ENCODE results near the gene PAQR9. TPM values are rescaled to one million over a fixed set of nuclear protein-coding genes. Genes with fewer than 3 reads are reported as not detected.

PAQR9 gene
- polyA plus RNA-seq, 4 donors: not detected

DNA sequence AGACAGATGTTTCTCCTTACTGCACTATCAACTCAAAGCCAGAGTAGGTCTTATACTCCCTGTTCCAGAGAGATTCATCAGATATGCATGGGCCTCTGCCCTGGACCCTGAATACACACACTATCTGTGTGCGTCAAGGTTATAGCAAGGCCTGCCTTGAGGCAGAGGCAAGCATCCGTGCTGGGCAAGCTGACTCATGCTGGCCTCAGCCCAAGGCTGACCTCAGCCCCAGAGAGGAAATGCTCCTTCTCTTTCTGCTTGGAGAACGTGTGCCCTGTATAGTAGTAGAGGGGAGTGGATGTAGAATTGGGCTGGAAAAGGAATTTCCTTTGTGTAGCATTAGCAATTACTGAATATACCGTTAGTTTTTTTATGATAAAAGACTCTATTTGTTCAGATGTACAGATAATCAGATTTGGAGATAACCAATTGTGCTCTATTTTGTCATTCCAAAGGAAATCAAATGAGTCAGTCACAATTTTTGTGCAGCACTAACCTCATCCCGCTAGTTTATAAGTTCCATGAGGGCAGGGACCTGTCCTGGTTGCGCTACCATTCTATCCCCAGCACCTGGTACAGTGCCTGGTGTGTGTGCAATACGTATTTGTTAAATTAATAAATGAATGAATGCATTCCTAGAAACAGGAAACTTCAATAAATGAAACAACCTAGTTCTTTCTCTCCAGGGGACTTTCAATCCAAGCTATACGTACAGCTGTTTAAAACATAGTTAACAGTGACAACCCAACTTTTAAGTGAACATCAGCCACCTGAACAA, 13.3 kb upstream of the PAQR9 start:
- Histone ChIP-seq H3K36me3 (ENCODE audit: control insufficient read depth in 3 of 3, insufficient read depth in 2 of 3, low read depth in 1 of 3, low read length in 3 of 3) (no peaks in the 10 kb centered on the region), H3K9me3 (ENCODE audit: control insufficient read depth in 2 of 2, insufficient read depth in 1 of 2, low read depth in 1 of 2, low read length in 1 of 2) (no peaks in the 10 kb centered on the region), H3K27me3 (ENCODE audit: control insufficient read depth in 3 of 3, insufficient read depth in 3 of 3, low read length in 3 of 3) (peaks cover 0 to 24% (median 0%) of the 10 kb centered on the region in 3 donors), H3K4me3 (ENCODE audit: low read depth in 1 of 3, low read length in 3 of 3) (no peak overlapping the region), H3K4me1 (ENCODE audit: control insufficient read depth in 3 of 3, insufficient read depth in 2 of 3, low read depth in 1 of 3, low read length in 2 of 3) (no peaks in the 10 kb centered on the region), H3K27ac (ENCODE audit: low read depth in 1 of 3, low read length in 2 of 3) (no peak overlapping the region)
- 56 to 63% (median 63%) methylated on average over 8 of the region's 8 CpGs for WGBS, 3 donors
- DNase-seq (peak in 1 of 2 donors; percentile 37), FAIRE-seq (no peak)

DNA sequence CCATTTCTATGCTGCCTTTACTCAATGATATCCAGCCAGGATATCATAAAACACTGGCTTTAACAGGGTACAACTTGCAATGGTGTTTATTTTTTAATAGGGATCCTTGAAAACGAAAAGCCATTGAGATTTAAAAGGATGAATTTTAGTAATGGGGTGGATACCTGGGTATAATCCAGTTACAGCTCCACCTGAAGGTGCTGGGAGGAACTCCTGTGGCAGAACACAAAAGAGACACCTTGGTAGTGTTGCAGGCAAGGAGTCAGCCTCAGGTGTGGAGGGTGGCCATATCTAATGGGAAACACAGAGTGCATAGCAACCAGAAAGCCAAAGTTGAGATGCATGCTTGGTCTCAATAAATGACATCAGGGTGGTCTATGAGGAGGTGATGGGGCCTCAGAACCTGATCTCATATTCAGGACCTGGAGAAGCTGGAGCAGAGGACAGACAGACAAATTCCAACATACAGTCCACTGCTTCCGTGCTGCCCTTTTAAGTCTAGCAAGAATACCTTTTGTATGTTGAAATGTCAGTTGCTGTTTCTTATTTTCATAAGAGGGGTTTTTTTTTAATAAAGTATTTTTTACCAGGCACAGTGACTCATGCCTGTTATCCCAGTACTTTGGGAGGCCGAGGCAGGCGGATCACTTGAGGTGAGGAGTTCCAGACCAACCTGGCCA, 12.0 kb upstream of the PAQR9 start:
- WGBS, 3 donors: 82 to 93% (median 85%) methylated on average over 4 of the region's 4 CpGs
- Histone ChIP-seq H3K27me3 (ENCODE audit: control insufficient read depth in 3 of 3, insufficient read depth in 3 of 3, low read length in 3 of 3) (peaks cover 0 to 28% (median 0%) of the 10 kb centered on the region in 3 donors), H3K4me1 (ENCODE audit: control insufficient read depth in 3 of 3, insufficient read depth in 2 of 3, low read depth in 1 of 3, low read length in 2 of 3) (no peaks in the 10 kb centered on the region), H3K9me3 (ENCODE audit: control insufficient read depth in 2 of 2, insufficient read depth in 1 of 2, low read depth in 1 of 2, low read length in 1 of 2) (no peaks in the 10 kb centered on the region), H3K27ac (ENCODE audit: low read depth in 1 of 3, low read length in 2 of 3) (no peak overlapping the region), H3K4me3 (ENCODE audit: low read depth in 1 of 3, low read length in 3 of 3) (no peak overlapping the region), H3K36me3 (ENCODE audit: control insufficient read depth in 3 of 3, insufficient read depth in 2 of 3, low read depth in 1 of 3, low read length in 3 of 3) (no peaks in the 10 kb centered on the region)
- no peak for DNase-seq
- no peak for FAIRE-seq

DNA sequence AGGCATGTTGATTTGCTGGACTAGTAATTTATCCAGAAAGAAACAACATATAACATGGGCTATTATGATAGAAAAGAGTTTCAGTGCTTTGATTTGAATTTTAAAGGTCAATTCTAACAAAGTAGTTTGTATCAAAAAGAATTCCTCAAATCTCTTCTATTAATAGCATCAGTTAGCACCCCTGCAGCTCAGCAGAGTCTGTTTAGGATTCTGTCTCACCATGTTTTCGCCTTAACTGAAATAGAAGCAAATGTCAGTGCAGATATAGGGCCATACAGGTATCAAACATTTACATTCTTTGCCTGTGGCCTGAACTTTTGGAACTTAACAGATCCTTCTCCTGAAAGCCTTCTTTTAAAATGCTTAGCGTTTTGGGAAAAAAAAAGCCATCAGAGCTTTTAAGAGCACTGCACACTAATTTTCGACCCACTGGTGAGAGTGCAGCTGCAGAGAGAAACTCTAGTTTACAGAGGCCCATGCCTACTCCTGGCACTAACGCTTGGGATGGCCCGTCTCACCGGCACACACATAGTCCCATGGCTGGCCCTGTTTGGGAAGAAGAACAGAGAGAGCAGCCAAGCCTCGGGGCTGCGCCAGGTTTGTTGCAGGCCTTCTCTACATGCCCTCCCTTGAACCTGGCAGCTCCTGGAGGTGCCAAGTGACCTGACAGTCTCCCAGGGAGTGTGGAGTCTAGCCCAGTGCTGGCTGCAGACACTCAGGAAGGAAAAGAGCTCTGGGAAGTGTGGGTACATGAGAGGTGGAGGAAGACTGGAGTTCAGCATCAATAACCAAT, 9.9 kb upstream of the PAQR9 start:
- FAIRE-seq: no peak
- DNase-seq: no peak
- WGBS, 3 donors: 79 to 87% (median 87%) methylated on average over 8 of the region's 8 CpGs

DNA sequence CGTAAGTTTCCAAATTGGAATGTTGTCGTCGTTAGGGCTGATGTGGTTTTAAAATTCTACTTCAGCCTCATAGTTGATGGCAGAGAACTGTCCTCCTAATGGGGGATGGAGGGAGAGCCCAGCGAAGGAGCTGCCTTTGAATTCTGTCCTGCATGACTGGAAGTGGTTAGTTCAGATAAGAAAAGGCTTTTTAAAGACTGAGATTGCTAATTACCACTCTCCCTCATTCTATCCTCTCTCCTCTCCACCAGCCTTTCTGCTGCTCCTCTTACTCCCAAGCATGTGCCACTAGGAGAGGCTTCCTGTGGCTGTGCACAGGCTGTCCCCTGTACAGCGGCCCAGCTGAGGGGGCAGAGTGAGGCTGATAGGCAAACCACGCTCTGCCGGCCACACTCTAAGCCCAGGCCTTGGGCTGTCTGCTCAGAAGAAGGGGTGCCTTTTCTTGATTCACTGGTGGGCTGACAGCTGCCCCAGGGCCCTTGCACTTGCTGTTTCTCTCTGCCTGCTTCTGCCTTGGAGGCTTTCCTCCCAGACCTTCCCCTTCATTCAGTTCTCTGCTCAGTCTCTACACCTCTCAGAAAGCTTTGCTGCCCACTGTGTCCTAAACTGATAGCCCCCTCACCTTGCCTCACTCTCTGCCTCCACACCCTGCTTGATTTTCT, 8.7 kb upstream of the PAQR9 start:
- Histone ChIP-seq H3K4me1 (ENCODE audit: control insufficient read depth in 3 of 3, insufficient read depth in 2 of 3, low read depth in 1 of 3, low read length in 2 of 3) (no peaks in the 10 kb centered on the region), H3K36me3 (ENCODE audit: control insufficient read depth in 3 of 3, insufficient read depth in 2 of 3, low read depth in 1 of 3, low read length in 3 of 3) (no peaks in the 10 kb centered on the region), H3K9me3 (ENCODE audit: control insufficient read depth in 2 of 2, insufficient read depth in 1 of 2, low read depth in 1 of 2, low read length in 1 of 2) (no peaks in the 10 kb centered on the region), H3K4me3 (ENCODE audit: low read depth in 1 of 3, low read length in 3 of 3) (no peak overlapping the region), H3K27me3 (ENCODE audit: control insufficient read depth in 3 of 3, insufficient read depth in 3 of 3, low read length in 3 of 3) (peaks cover 0 to 31% (median 0%) of the 10 kb centered on the region in 3 donors), H3K27ac (ENCODE audit: low read depth in 1 of 3, low read length in 2 of 3) (no peak overlapping the region)
- FAIRE-seq (no peak), DNase-seq (no peak)
- 90 to 91% (median 90%) methylated on average over 7 of the region's 7 CpGs for WGBS, 3 donors

More for the DNA sequence above, 9.9 kb upstream of the PAQR9 start:
- no peak overlapping the region for H3K27ac ChIP-seq (ENCODE audit: low read depth in 1 of 3, low read length in 2 of 3)
- no peak overlapping the region for H3K4me3 ChIP-seq (ENCODE audit: low read depth in 1 of 3, low read length in 3 of 3)
- no peaks in the 10 kb centered on the region for H3K9me3 ChIP-seq (ENCODE audit: control insufficient read depth in 2 of 2, insufficient read depth in 1 of 2, low read depth in 1 of 2, low read length in 1 of 2)
- H3K4me1 ChIP-seq (ENCODE audit: control insufficient read depth in 3 of 3, insufficient read depth in 2 of 3, low read depth in 1 of 3, low read length in 2 of 3): no peaks in the 10 kb centered on the region
- H3K27me3 ChIP-seq (ENCODE audit: control insufficient read depth in 3 of 3, insufficient read depth in 3 of 3, low read length in 3 of 3): peaks cover 0 to 31% (median 0%) of the 10 kb centered on the region in 3 donors
- no peaks in the 10 kb centered on the region for H3K36me3 ChIP-seq (ENCODE audit: control insufficient read depth in 3 of 3, insufficient read depth in 2 of 3, low read depth in 1 of 3, low read length in 3 of 3)

DNA sequence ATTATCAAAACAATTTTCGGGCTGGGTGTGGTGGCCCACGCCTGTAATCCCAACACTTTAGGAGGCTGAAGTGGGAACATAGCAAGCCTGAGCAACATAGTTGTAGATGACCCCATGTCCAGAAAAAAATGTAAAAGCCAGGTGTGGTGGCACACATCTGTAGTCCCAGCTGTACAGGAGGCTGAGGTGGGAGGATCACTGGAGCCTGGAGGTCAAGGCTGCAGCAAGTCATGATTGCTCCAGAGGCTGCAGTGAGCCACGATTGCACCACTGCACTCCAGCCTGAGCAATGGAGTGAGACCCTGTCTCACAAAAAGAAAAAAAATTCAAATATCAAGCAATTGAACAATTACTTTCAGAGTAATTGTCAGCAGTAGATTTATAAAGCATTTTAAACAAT, 8.0 kb upstream of the PAQR9 start:
- WGBS, 3 donors: 72 to 79% (median 72%) methylated on average over 3 of the region's 3 CpGs
- Histone ChIP-seq H3K4me3 (ENCODE audit: low read depth in 1 of 3, low read length in 3 of 3) (no peak overlapping the region), H3K27ac (ENCODE audit: low read depth in 1 of 3, low read length in 2 of 3) (no peak overlapping the region), H3K36me3 (ENCODE audit: control insufficient read depth in 3 of 3, insufficient read depth in 2 of 3, low read depth in 1 of 3, low read length in 3 of 3) (no peaks in the 10 kb centered on the region), H3K27me3 (ENCODE audit: control insufficient read depth in 3 of 3, insufficient read depth in 3 of 3, low read length in 3 of 3) (peaks cover 0 to 32% (median under 1%) of the 10 kb centered on the region in 3 donors), H3K4me1 (ENCODE audit: control insufficient read depth in 3 of 3, insufficient read depth in 2 of 3, low read depth in 1 of 3, low read length in 2 of 3) (no peaks in the 10 kb centered on the region), H3K9me3 (ENCODE audit: control insufficient read depth in 2 of 2, insufficient read depth in 1 of 2, low read depth in 1 of 2, low read length in 1 of 2) (no peaks in the 10 kb centered on the region)
- FAIRE-seq (no peak), DNase-seq (no peak)

DNA sequence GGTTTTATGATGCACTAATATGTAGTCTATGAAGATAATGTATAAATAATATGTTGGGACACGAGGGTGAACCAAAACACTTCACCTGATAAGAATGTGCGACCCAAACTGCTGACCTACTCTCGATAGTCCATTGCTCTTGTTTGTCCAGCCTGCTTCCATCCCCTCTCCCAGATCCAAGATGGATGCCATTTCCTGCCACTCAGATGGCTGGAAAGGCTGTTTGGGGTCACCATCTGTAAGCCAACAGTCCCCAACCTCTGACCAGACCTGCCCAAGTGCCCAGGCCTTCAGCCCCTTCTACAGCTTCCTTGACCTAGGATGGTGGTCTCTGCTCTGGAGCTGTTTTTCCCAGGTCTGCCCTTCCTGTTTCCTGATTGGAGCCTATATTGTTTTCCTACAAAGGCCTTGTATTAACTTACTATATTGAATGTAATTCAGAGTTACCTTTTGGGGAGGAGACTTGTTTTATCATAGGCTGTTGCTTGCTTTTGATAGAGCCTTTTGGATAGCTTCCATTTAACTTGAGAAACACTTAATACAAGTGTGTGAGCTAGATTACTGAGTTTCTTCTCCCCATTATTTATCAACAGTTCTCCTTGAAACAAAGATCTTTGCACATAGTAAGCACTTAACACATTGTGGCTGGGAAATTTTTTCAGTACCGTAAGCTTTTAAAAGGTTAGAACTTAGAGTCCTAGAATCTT, 5.0 kb upstream of the PAQR9 start:
- no peak for FAIRE-seq

DNA sequence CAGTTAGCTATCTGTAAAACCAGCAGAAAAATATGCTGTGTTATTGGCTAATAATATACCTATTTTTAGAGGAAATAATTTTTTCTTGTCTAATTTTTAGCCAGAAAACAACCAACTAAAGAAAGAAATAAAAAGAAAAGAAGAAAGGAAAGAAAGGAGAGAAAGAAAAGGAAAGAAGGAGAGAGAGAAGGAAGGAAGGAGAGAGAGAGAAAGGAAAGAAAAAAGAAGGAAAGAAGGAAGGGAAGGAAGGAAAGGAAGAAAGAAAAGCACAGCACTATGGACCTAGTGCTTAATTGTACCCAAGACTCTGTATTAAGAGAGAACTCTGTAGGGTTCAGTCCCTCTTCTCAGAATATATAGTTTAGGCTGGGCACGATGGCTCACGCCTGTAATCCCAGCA, 3.3 kb upstream of the PAQR9 start:
- DNase-seq: no peak
- H3K9me3 ChIP-seq (ENCODE audit: control insufficient read depth in 2 of 2, insufficient read depth in 1 of 2, low read depth in 1 of 2, low read length in 1 of 2): peaks cover 0 to 10% of the 10 kb centered on the region in 2 donors
- no peak overlapping the region for H3K4me3 ChIP-seq (ENCODE audit: low read depth in 1 of 3, low read length in 3 of 3)
- no peak for FAIRE-seq
- peaks cover 18 to 52% (median 18%) of the 10 kb centered on the region in 3 donors for H3K27me3 ChIP-seq (ENCODE audit: control insufficient read depth in 3 of 3, insufficient read depth in 3 of 3, low read length in 3 of 3)
- H3K4me1 ChIP-seq (ENCODE audit: control insufficient read depth in 3 of 3, insufficient read depth in 2 of 3, low read depth in 1 of 3, low read length in 2 of 3): peaks cover 0 to 3% (median 0%) of the 10 kb centered on the region in 3 donors
- WGBS, 3 donors: 63 to 91% (median 80%) methylated on average over 2 of the region's 2 CpGs
- no peaks in the 10 kb centered on the region for H3K36me3 ChIP-seq (ENCODE audit: control insufficient read depth in 3 of 3, insufficient read depth in 2 of 3, low read depth in 1 of 3, low read length in 3 of 3)
- H3K27ac ChIP-seq (ENCODE audit: low read depth in 1 of 3, low read length in 2 of 3): no peak overlapping the region

More for the DNA sequence above, 5.0 kb upstream of the PAQR9 start:
- Histone ChIP-seq H3K36me3 (ENCODE audit: control insufficient read depth in 3 of 3, insufficient read depth in 2 of 3, low read depth in 1 of 3, low read length in 3 of 3) (no peaks in the 10 kb centered on the region), H3K4me3 (ENCODE audit: low read depth in 1 of 3, low read length in 3 of 3) (no peak overlapping the region), H3K27ac (ENCODE audit: low read depth in 1 of 3, low read length in 2 of 3) (no peak overlapping the region), H3K9me3 (ENCODE audit: control insufficient read depth in 2 of 2, insufficient read depth in 1 of 2, low read depth in 1 of 2, low read length in 1 of 2) (no peaks in the 10 kb centered on the region), H3K4me1 (ENCODE audit: control insufficient read depth in 3 of 3, insufficient read depth in 2 of 3, low read depth in 1 of 3, low read length in 2 of 3) (peaks cover 0 to 3% (median 0%) of the 10 kb centered on the region in 3 donors), H3K27me3 (ENCODE audit: control insufficient read depth in 3 of 3, insufficient read depth in 3 of 3, low read length in 3 of 3) (peaks cover 4 to 47% (median 8%) of the 10 kb centered on the region in 3 donors)
- WGBS, 3 donors: 72 to 78% (median 73%) methylated on average over 4 of the region's 4 CpGs
- no peak for DNase-seq
